Esophagus muscularis mucosa (tissue), 4 donors: Measurements from ENCODE around the gene SLCO3A1. TPM values are rescaled to one million over a fixed set of nuclear protein-coding genes. Genes with fewer than 3 reads are reported as not detected.

Experiments
- DNase-seq: peaks from one replicate; pipeline ENCODE4 v3.0.0-alpha.2; 2017; ENCODE audit errors: extremely low spot score
- H3K27ac ChIP-seq, 4 donors: fragments of 200-600 bp; sonication (generic); replicated peaks in 1 of 4; 1 replicate in 3 of 4; 2 replicates in 1 of 4; pipeline ENCODE4 v1.5.1; 2016 to 2019; ENCODE audit warnings: mild to moderate bottlenecking in 1 of 4
- H3K27me3 ChIP-seq, 4 donors: fragments of 200-600 bp; sonication (generic); one replicate each; pipeline versions ENCODE4 v1.5.1 to v1.6.0; 2016 to 2019
- H3K36me3 ChIP-seq, 4 donors: fragments of 200-600 bp; sonication (generic); one replicate each; pipeline ENCODE4 v1.5.1; 2016 to 2019
- H3K4me1 ChIP-seq, 4 donors: fragments of 200-600 bp; sonication (generic); one replicate each; pipeline ENCODE4 v1.5.1; 2016 to 2019
- H3K4me3 ChIP-seq, 4 donors: fragments of 200-600 bp; sonication (generic); 1 replicate in 2 of 4; 2 replicates in 2 of 4; pipeline ENCODE4 v1.5.1; 2016 to 2019; ENCODE audit warnings: mild to moderate bottlenecking in 4 of 4, moderate library complexity in 1 of 4
- H3K9me3 ChIP-seq, 4 donors: fragments of 200-600 bp; sonication (generic); 1 replicate in 3 of 4; 2 replicates in 1 of 4; pipeline ENCODE4 v1.5.1; 2016 to 2019
- CTCF ChIP-seq, 3 experiments: fragments of 200-600 bp in 2 of 3; fragments of 450-650 bp in 1 of 3; sonication (generic) in 2 of 3; IDR thresholded peaks; one replicate each; pipeline ENCODE4 v1.5.1; 2017 to 2019; ENCODE audit warnings: antibody characterized with exemption in 3 of 3, mild to moderate bottlenecking in 2 of 3, moderate library complexity in 1 of 3
- EP300 ChIP-seq: sonication (generic); formaldehyde crosslinking; IDR thresholded peaks from one replicate; pipeline ENCODE4 v1.6.1; 2017; ENCODE audit warnings: antibody characterized with exemption
- POLR2A ChIP-seq: fragments of 450-650 bp; IDR thresholded peaks from one replicate; pipeline ENCODE4 v1.6.1; 2017; ENCODE audit warnings: antibody characterized with exemption, moderate library complexity, mild to moderate bottlenecking, low read depth
- POLR2AphosphoS5 ChIP-seq, 2 donors: sonication (generic); formaldehyde crosslinking; IDR thresholded peaks; one replicate each; pipeline ENCODE4 v1.6.1; 2017; ENCODE audit warnings: antibody characterized with exemption in 2 of 2
- WGBS: methylation state at CpG from one replicate; pipeline ENCODE4 v1.1.5; 2018; 5-methylcytosine and 5-hydroxymethylcytosine counted together
- intact Hi-C: fragments of 100-400 bp; cut with DNase I; formaldehyde crosslinking; loops from one replicate; pipeline ENCODE4 v1.15.1; 2023
- total RNA-seq, 4 donors: library from RNA; depleted of rRNA; stranded (reverse); fragments of >200 nt; gene quantifications; one replicate each; pipeline versions ENCODE4 v1.1.0 to v1.2.1, GENCODE V29; 2016

Gene SLCO3A1
- total RNA-seq, 4 donors from 2014 or later: 5.6 to 17.5 (median 12.3) TPM

GRCh38 chr15:92097474-92098178, 244.1 kb downstream of the SLCO3A1 start:
- TF ChIP-seq POLR2AphosphoS5 (IDR thresholded peaks at IDR 0.05) (no peak), CTCF (IDR thresholded peaks at IDR 0.05) (peak; percentile 64 to 70 (median 64)), EP300 (no peak)
- 30% methylated on average over 15 of the region's 17 CpGs for WGBS
- no peaks in the 10 kb centered on the region for H3K9me3 ChIP-seq
- DNase-seq: no peak
- intact Hi-C loops: loop anchor here (10.0 kb wide), 1 partner anchor 617 kb away; no protein-coding TSS in a partner anchor
- no peaks in the 10 kb centered on the region for H3K27me3 ChIP-seq
- H3K4me3 ChIP-seq: no peak overlapping the region
- H3K4me1 ChIP-seq: peaks cover 3 to 11% (median 9%) of the 10 kb centered on the region in 4 donors
- H3K36me3 ChIP-seq: peaks cover 0 to 12% (median 3%) of the 10 kb centered on the region in 4 donors
- H3K27ac ChIP-seq: no peak overlapping the region

GRCh38 chr15:92098869-92099268, 245.4 kb downstream of the SLCO3A1 start:
- TF ChIP-seq CTCF (IDR thresholded peaks at IDR 0.05): no peak
- no peak for TF ChIP-seq POLR2AphosphoS5 (IDR thresholded peaks at IDR 0.05)
- no peak for TF ChIP-seq POLR2A
- intact Hi-C loops: loop anchor here (10.0 kb wide), 1 partner anchor 616 kb away; no protein-coding TSS in a partner anchor
- 83% methylated on average over 5 of the region's 5 CpGs for WGBS

GRCh38 chr15:92100301-92100700, 246.8 kb downstream of the SLCO3A1 start:
- DNase-seq: no peak
- peaks cover 0 to 21% (median 11%) of the 10 kb centered on the region in 4 donors for H3K36me3 ChIP-seq
- H3K4me1 ChIP-seq: peaks cover 3 to 11% (median 9%) of the 10 kb centered on the region in 4 donors
- WGBS: 100% methylated on average over 2 of the region's 2 CpGs
- no peak overlapping the region for H3K4me3 ChIP-seq
- intact Hi-C loops: no loop called here
- no peak overlapping the region for H3K27ac ChIP-seq
- H3K9me3 ChIP-seq: no peaks in the 10 kb centered on the region
- H3K27me3 ChIP-seq: no peaks in the 10 kb centered on the region
- TF ChIP-seq EP300 (no peak), CTCF (IDR thresholded peaks at IDR 0.05) (no peak), POLR2AphosphoS5 (IDR thresholded peaks at IDR 0.05) (no peak)

More at GRCh38 chr15:92098869-92099268, 245.4 kb downstream of the SLCO3A1 start:
- Histone ChIP-seq H3K36me3 (peaks cover 0 to 12% (median 3%) of the 10 kb centered on the region in 4 donors), H3K27ac (no peak overlapping the region), H3K4me3 (no peak overlapping the region), H3K9me3 (no peaks in the 10 kb centered on the region), H3K27me3 (no peaks in the 10 kb centered on the region), H3K4me1 (peaks cover 3 to 11% (median 9%) of the 10 kb centered on the region in 4 donors)
- DNase-seq: no peak

GRCh38 chr15:92100751-92101150, 247.2 kb downstream of the SLCO3A1 start:
- Histone ChIP-seq H3K36me3 (peaks cover 0 to 18% (median 11%) of the 10 kb centered on the region in 4 donors), H3K9me3 (no peaks in the 10 kb centered on the region), H3K4me1 (peaks cover 3 to 12% (median 10%) of the 10 kb centered on the region in 4 donors), H3K27me3 (no peaks in the 10 kb centered on the region), H3K27ac (no peak overlapping the region), H3K4me3 (no peak overlapping the region)
- no peak for DNase-seq
- TF ChIP-seq CTCF (IDR thresholded peaks at IDR 0.05): no peak
- intact Hi-C loops: no loop called here
- 97% methylated on average over 2 of the region's 2 CpGs for WGBS
